Left cardiac atrium (tissue), 4 donors: ENCODE data around the gene ATPAF2. TPM values are rescaled to one million over a fixed set of nuclear protein-coding genes. Genes with fewer than 3 reads are reported as not detected.

ENCODE experiments used
- ATAC-seq, 2 donors: fragments of 200-7000 bp; cut with Tn5 transposase; one replicate each; pipeline ENCODE4 v1.9.1; 2020; ENCODE audit warnings: mild to moderate bottlenecking in 2 of 2, moderate library complexity in 2 of 2
- DNase-seq: peaks from one replicate; pipeline ENCODE4 v3.0.0-alpha.2; 2020
- intact Hi-C, 2 donors: fragments of 100-400 bp; cut with DNase I; formaldehyde crosslinking; loops; one replicate each; pipeline versions ENCODE4 v1.14.1 to v1.15.1; 2022 to 2023
- long read RNA-seq: library from polyadenylated mRNA; unstranded; transcript quantifications from one replicate; pipeline ENCODE4 v2.0.0, GENCODE V29; 2021
- total RNA-seq, 2 donors: library from RNA; stranded (reverse); fragmentation: NEBNext Ultra II Directional; extraction: Animal tissue kit (Norgen Biotek cat#: 25700); gene quantifications; one replicate each; pipeline ENCODE4 v1.2.1, GENCODE V29; 2021
- donor health status: DM: no; HTN: yes; CAD: no.
- donor health status: DM: no; HTN: yes; CAD: no; lungs with severe emphysema.
- donor health status: DM: yes; HTN: yes; CAD: no.
- donor health status: Dilated cardiomyopathy.

Gene ATPAF2
- 10 to 100 TPM; 21.7 to 30.5 TPM for total RNA-seq
- long read RNA-seq, transcript ATPAF2-206 (8 exons, 1,564 nt), result major isoform, 19 of 20 reads
- long read RNA-seq, partial matches to known transcripts, result 0 of 20 reads
- long read RNA-seq, other reads (novel, unspliced or antisense), result 1 of 20 reads

DNA sequence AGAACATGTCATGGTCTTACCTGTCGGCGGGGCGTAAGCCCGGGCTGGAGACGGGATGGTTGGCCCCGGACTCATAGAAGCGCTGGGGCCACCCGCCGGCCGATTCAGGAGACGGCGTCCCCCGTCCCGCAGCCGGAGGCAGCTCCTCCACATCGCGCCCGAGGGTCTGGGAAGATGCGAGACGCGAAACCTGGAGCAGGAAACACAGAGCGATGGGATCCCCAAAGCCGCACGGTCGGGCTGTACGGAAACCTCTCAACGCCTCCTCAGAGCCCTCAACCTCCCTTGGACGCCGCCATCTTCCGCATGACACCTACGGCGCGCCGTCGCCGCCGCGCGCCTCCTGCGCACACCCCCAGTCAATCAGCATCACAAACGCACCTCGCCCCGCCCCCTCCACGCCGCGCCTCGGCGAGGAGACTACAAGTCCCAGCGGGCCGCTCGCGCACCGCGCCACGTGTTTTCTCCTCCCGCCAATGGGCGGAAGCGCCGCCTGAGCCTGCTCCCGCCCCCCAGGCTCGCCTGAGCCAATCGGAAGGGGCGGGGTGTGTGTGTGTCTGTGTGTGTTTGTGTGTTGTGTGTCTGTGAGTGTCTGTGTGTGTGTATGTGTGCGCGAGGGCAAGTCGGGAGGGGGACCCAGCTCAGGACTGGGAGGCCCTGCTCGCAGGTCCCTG, at the start of gene ATPAF2, which contains the start of gene GID4:
TSS of gene ATPAF2 (minus strand) at position 308 of the 674 bp plus-strand sequence. CDS start at position 153, 155 bp downstream.
TSS of gene GID4 (plus strand) at position 548 of the 674 bp plus-strand sequence. CDS start at position 605, 57 bp downstream.
- ATAC-seq (peak; percentile 97 to 98), DNase-seq (peak; percentile 100)
- intact Hi-C loops, result loop anchor here (5.0 to 10.0 kb wide), 5 partner anchors 114 to 362 kb away; no protein-coding TSS in a partner anchor

DNA sequence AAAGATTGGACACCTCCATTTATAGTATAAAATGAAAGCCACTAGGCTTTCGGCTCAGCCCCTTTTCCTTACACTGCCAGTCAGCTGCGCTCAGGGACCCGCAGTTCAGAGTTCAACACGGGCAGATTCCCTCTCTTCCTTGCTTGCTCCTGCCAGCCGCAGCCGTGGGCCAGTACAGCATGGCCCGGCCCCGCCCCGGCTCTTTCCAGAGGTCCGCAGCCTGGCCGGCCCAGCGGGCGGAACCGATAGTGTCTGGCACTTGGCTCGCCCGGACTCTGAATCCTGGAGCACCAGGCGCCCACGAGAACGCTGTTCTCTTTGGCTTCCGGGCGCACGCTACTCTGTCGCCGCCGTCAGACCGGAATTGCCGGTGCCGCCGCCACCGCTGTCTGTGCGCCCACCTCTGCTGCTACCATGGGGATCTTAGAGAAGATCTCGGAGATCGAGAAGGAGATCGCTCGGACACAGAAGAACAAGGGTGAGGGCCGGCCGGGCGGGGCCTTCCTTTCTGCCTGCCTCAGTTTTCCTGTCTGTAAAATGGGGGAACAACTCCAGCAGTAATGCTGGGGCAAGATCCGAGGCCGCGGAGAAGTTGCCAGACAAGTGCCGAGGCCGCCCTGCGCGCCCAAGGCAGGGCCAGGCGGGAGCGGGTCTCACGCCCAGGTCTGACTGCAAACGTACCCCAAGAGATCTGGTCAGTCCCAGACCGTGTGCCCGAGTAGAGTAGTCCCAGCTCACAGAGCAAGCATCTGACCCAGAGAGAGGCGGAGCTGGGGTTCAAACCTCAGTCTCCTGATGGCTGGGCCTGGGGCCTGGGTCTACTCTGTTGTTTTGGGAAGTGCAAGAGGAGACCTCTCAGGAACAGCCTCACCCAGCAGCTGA, 48.9 kb upstream of the ATPAF2 start, which contains the start of gene DRG2:
TSS of gene DRG2 (plus strand) at position 339 of the 882 bp plus-strand sequence. CDS start at position 415, 76 bp downstream.
- DNase-seq (peak; percentile 93), ATAC-seq (peak; percentile 97 to 98)
- intact Hi-C loops, result no loop called here

DNA sequence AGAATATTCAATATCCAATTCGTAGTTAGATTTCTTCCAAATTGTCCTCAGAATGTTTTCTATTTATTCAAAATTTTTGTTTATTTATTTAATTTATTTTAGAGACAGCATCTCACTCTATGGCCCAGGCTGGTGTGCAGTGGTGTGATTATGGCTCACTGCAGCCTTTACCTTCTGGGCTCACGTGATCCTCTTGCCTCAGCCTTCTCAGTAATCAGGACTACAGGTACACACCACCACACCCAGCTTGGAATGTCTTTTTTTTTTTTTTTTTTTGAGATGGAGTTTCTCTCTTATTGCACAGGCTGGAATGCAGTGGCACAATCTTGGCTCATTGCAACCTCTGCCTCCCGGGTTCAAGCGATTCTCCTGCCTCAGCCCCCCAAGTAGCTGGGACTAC, 45.3 kb upstream of the ATPAF2 start:
- no peak for ATAC-seq
- intact Hi-C loops, result no loop called here
- DNase-seq, result no peak

DNA sequence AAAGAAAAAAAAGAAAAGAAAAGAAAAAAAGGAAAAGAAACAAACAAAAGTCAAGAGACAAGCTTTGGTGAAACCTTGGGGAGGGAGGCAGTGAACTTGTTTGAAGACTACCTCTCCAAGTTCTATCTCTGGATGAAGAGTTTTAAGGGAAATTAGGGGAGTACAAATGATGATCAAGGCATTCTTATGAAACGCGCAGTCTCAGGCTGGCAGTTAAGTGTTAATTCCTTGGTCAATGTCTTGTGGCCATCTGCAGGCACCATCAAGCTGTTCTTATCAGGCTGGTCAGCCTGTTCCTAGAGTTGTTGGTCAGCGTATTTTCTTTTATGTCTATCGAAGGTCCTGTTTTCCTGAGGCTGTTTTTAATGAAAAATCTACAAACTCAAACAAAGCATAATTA, 40.6 kb upstream of the ATPAF2 start:
- intact Hi-C loops, result no loop called here
- ATAC-seq (no peak), DNase-seq (no peak)

DNA sequence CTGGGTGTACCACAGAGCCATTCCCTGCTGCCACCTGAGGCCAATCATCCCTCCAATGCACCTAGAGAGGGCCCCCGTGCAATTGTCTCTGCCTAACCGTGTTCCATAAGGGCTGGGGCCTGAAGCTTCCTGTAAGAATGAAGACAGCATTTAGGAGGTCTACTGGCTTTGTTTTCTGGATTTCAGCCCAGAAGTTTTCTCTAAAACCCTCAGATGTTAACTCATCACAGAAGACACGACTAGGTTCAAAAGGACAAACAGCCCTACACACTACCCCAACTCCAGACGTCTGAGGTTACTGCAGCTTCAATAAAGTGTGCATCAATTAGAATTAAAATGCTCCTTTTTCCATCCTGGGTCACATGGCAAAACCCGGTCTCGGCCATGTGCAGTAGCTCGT, 38.0 kb upstream of the ATPAF2 start:
- intact Hi-C loops, result no loop called here
- ATAC-seq (no peak), DNase-seq (no peak)

DNA sequence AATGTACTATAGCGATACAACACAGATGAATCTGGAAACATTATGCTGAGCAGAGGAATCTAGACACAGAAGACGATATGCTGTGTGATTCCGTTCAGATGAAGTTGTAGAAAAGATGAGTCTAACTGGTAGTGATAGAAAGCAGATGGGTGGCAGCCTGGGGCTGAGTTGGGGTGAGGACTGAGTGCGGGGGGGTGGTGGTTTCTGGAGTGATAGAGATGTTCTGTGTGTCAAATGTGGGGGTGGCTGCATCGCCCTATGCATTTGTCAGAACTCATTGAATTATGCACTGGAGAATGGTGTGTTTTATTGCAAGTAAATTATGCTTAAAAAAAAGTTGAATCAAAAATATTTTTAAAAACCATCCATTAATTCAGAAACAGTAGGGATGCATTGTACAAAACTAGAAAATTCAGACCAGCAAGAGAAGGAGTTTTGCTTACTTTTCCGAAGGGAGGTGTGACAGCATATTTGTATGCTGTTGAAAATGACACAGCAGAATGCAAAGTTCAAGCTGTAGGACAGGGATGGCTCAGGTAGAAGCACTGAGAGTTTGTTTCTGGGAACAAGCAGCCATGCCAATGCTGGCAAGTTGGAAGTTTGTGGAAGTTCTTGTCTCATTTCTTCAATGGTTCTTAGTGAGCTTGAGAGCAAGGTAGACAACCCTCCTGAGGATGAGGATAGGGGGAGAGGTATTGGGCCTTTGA, 35.8 kb upstream of the ATPAF2 start:
- ATAC-seq, result no peak
- intact Hi-C loops, result no loop called here
- no peak for DNase-seq

DNA sequence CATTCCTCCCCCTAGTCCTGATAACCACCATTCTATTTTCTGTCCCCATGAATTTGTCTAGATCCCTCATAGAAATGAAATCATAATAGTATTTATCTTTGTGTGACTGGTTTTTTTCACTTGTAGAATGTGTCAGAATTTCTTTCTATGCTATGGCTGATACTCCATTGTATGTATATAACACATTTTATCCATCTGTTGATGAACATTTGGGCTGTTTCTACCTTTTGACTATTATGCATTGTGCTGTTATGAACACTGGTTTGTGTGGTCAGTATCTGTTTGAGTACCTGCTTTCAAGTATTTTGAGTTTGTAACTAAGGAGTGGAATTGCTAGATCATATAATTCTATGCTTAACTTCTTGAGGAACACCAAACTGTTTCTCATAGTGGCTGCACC, 32.8 kb upstream of the ATPAF2 start:
- intact Hi-C loops, result no loop called here
- DNase-seq (no peak), ATAC-seq (no peak)

DNA sequence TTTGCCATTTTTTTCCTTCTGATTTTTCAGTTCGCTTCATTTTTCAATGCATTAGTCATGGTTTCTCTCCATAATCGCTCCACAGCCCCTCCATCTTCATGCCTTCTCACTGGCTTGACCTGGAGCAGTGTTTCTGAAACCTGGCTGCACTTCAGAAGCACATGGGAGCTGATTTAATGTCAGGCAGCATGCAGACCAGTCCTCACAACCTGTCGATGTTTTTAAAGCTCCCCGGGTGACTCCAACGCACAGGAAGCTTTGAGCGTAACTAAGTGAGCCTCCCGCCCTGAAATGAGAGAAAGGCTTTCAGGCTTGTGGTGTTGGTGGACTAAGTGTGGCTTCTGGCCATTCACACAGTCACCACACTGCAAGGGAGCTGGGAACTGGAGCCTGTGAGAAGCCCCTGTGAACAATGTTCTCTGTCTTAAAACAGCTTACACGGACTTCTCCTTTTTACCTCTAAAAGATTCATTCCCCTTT, 31.9 kb upstream of the ATPAF2 start:
- intact Hi-C loops, result no loop called here
- DNase-seq, result no peak
- ATAC-seq, result peak in 1 of 2 donors; percentile 52

DNA sequence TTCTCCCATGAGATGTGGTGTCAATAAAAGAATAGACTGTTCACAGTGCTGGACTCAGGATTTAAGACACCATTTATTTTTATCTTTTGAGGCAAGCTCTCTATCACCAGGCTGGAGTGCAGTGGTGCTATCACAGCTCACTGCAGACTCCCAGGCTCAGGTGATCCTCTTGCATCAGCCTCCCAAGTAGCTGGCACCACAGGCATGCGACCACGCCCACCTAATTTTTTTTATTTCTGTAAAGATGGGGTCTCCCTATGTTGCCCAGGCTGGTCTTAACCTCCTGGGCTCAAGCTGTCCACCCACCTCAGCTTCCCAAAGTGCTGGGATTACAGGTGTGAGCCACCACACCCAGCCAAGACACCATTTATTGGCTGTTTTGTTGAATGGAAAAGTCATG, 30.1 kb upstream of the ATPAF2 start:
- DNase-seq (no peak), ATAC-seq (no peak)
- intact Hi-C loops, result no loop called here

DNA sequence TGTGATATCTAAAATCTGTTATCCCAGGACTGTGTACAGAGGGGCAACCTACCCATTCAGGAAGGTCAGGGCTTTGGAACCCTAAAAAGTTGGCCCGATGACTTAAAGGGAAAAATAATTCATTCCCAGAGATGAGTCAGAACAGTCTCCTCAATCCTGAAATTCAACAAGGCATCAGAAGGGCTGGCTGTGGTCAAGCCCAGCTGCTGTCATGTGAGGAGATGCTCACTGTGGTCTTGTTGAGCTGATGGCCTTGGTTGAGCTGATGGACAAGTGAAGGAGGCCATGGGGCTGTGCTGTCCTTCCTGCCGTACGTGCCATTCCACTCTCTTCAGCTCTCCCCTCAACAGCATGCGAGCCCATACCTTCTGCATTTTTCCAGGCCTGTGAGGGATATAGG, 27.9 kb upstream of the ATPAF2 start:
- ATAC-seq, result no peak
- intact Hi-C loops, result no loop called here
- no peak for DNase-seq

DNA sequence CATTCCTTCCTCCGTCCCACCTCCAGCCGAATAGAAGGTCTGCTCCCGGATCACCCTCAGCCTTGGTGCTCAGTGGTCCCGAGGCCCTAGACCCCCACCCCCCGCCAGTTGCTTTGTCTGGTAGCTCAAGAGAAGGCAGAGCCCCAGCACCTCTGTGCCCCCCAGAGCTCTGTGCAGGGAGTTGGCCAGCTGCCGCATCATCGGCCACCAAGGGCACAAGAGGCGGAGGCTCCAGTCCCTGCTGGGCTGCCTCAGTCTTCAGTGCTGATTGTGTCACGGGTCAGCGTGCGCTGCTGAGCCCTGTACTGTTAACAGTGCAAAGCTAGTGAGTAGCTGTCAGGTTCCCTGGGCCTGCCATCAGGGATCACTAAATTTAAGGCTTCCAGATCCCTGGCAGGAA, 26.6 kb upstream of the ATPAF2 start:
- DNase-seq, result no peak
- no peak for ATAC-seq
- intact Hi-C loops, result no loop called here

DNA sequence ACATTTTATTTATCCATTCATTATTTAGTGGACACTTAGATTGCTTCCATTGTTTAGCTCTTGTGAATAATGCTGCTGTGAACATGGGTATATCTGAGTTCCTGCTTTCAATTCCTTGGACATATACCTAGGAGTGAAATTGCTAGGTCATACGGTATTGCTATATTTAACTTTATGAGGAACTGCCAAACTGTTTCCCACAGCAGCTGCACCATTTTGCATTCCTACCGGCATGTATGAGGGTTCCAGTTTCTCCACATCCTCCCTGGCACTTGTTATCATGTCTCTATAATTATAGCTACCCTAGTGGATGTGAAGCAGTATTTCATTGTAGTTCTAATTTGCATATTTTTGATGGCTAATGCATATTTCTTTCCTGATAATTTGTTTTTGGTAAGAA, 25.1 kb upstream of the ATPAF2 start:
- DNase-seq (no peak), ATAC-seq (no peak)

DNA sequence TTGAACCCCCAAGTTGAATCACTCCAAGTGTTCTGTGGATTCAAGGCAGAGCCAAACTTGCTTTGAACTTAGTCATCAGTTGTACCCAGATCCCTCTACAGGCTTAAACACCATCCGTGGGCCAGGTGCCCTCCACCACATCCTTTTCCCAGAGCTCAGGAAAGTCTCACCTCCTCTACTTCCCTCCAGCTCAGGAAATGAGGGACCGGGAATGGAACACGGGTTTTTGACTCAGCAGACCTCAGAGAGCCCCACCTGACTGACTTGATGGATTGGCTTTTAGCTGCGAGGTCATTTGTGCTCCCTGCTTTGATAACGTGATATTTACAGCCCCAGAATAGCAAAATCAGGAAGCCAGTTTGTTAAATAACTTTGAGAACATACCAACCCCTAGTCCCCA, 20.3 kb upstream of the ATPAF2 start:
- no peak for DNase-seq
- ATAC-seq, result no peak
- intact Hi-C loops, result no loop called here

More for the DNA sequence above, 25.1 kb upstream of the ATPAF2 start:
- intact Hi-C loops, result no loop called here

DNA sequence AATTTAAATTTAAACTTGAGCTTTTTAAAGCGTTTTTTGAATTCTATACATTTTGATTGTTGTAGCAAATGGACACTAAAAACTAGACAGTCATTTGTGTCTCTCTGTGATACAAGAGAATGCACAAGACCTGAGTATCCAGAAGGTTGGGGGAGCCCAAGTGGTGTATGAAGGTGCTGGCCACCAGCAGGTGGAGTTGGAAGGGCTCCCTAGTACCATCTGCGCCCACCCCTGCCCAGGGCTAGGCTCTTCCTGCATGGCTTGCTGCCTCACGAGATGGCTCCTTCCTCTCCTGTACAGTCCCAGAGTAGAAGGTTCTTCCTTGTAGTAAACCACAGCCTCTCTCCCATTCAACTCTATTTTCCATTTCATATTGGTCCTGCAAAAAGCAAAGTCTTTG, 17.2 kb upstream of the ATPAF2 start:
- no peak for DNase-seq
- intact Hi-C loops, result no loop called here
- ATAC-seq, result no peak

DNA sequence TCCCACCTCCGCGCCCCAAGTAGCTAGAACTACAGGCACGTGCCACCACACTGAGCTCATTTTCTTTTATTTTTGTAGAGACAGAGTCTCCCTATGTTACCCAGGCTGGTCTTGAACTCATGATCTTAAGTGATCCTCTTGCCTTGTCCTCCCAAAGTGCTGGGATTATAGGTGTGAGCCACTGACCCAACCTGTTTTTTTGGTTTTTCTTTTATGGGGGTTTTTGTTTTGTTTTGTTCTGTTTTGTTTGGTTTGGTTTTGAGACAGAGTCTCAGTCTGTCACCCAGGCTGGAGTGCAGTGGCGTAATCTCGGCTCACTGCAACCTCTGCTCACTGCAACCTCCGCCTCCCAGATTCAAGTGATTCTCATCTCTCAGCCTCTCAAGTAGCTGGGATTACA, 16.6 kb upstream of the ATPAF2 start:
- intact Hi-C loops, result no loop called here
- no peak for ATAC-seq

DNA sequence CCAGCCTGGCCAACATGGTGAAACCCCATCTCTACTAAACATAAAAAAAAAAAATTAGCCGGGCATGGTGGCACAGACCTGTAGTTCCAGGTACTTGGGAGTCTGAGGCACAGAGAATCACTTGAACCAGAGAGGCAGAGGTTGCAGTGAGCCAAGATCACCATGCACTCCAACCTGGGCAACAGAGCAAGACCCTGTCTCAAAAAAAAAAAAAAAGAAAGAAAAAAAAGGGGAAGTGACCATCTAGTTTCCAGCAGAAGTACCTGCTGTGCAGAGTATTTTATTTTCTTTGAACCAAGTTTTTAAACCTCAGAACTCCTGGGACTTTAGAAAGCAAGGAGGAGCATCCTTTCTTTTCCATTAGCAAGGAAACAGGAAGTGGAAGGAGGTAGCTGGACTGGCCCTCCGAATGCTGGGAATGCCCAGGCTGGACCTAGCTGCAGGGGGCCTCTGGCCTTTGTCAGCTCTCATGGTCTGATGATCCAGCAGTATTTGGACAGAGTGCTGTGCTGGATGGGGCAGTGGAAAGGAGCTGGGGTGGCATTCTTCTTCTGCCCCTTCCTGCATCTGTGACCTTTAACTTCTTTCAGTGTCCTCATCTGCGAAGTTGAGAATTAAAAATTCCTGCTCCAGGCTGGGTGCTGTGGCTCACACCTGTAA, 6.9 kb upstream of the ATPAF2 start:
- ATAC-seq (no peak), DNase-seq (no peak)
- intact Hi-C loops, result no loop called here

More for the DNA sequence above, 16.6 kb upstream of the ATPAF2 start:
- no peak for DNase-seq

DNA sequence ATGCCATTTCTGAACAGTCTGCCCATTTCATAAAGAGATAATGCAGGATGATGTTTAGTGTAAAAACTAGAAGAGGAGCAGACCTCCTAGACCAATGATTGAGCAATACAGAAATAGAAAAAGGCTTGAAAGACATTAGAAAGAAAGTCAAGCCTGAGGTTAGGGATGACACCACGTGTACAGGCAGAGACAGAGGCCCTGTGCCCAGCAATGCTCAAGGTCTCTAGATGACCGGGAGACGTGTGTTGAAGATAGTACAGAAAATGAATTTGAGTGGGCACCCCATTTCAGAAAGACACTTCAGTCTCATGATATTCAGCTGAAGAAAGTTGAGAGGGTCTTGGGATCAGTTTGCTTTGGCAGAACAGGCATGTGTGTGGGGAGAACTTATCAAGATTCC, 5.6 kb upstream of the ATPAF2 start:
- intact Hi-C loops, result no loop called here
- ATAC-seq, result no peak
- no peak for DNase-seq

DNA sequence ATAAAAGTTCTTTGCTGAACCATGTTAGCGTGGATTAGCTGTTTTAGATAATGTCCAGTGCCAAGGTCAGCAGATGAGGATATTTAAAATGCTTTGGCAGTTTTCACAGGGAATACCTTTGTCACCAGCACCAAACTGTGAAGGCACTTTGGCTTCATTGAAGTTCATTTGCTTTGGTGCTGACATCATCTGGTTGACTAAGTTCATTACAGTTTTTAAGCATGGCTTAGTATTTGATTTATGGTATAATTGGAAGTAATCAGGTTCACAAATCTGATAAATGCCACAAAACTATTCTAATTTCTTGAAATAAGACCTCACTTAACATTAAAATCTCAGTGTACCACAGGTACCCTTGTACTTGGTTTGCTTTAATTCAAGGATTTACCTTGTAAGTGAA, 4.5 kb upstream of the ATPAF2 start:
- DNase-seq (no peak), ATAC-seq (no peak)
- intact Hi-C loops, result no loop called here

DNA sequence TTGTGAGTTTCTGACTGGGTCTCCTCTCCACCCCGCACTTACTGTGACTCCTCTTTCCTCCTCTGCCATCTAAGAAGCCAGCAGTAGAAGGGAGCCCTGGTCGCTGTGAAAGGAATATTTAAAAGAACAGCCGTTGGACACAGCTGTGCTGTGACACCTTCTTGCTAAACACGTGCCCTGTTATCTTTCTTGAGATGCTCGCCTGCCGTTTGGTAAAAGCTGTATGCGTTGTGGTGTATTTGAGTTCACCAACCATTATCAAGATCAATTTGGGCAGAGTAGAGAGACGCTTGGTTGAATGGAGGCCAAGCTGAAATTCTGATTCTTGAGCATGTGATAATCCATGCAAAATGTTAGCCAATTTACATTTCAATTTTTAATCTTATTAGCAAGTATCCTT, 4.0 kb upstream of the ATPAF2 start:
- ATAC-seq (no peak), DNase-seq (no peak)
- intact Hi-C loops, result no loop called here
